GM23248 (cell line): Measurements from ENCODE around the gene CPPED1.

Source experiments
- EZH2 ChIP-seq: fragments of 200-600 bp; sonication (generic); IDR thresholded peaks from 2 replicates; pipeline ENCODE4 v1.6.1; 2018; ENCODE audit warnings: antibody characterized with exemption, mild to moderate bottlenecking; ENCODE audit not compliant: insufficient read depth, poor library complexity, severe bottlenecking
- EZH2phosphoT487 ChIP-seq: fragments of 200-600 bp; sonication (generic); IDR thresholded peaks from 2 replicates; pipeline ENCODE4 v1.6.1; 2018; ENCODE audit warnings: antibody characterized with exemption, moderate library complexity, mild to moderate bottlenecking, low read depth; ENCODE audit not compliant: insufficient read depth

GRCh38 chr16:12699161-12699560, 104.5 kb downstream of the CPPED1 start:
- TF ChIP-seq EZH2phosphoT487: no peak
- no peak for TF ChIP-seq EZH2
